Measurements from ENCODE around the gene GNA12. TPM values are rescaled to one million over a fixed set of nuclear protein-coding genes. Genes with fewer than 3 reads are reported as not detected.
A peak's percentile ranks its signal among the peaks of the same experiment; 100 is the strongest.

Gene GNA12
- total RNA-seq, 1 donor from 2014 or later, result 67.2 TPM

DNA sequence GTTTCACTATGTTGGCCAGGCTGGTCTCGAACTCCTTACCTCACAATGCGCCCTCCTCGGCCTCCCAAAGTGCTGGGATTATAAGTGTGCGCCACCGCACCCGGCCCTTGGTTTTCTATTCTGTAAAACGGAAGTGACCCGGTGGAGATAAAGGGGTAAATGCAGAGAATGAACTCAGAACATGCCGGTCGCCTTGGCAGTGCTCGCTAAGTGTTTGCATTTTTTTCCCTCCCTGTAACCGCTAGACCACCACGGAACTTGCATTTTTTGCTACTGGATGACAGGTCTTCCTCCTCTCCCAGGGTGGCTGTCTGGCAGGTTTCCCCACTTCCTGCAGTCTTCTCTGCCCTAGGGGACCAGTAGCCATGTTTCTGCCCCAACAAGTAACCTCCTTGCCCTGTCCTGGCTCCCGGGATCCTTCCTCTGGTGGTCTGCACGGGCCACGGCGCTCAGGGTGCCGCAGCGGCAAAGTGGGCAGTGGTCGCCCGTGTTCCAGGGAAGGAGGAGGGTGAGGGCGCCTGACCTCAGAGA lies 18.8 kb upstream of the GNA12 start:
- Mint-ChIP-seq H3K4me3 (ENCODE audit: unreplicated experiment) (no peak overlapping the region), H3K27me3 (ENCODE audit: low read depth, unreplicated experiment) (peaks cover 3% of the 10 kb centered on the region), H3K36me3 (ENCODE audit: low read depth, unreplicated experiment) (no peaks in the 10 kb centered on the region), H3K9me3 (ENCODE audit: unreplicated experiment) (no peaks in the 10 kb centered on the region), H3K4me1 (ENCODE audit: low read depth, unreplicated experiment) (peaks cover 16% of the 10 kb centered on the region), H3K27ac (ENCODE audit: unreplicated experiment) (peak overlapping the region; percentile 98)
- Histone ChIP-seq H3K27ac (ENCODE audit: low read depth, low read length) (peak overlapping the region; percentile 91), H3K4me1 (ENCODE audit: insufficient read depth, low read length) (peaks cover 31% of the 10 kb centered on the region), H3K27me3 (ENCODE audit: insufficient read depth, low read length) (no peaks in the 10 kb centered on the region), H3K4me2 (ENCODE audit: low read length) (peak overlapping the region; percentile 84), H3K9me3 (ENCODE audit: insufficient read depth, low read depth, low read length) (no peaks in the 10 kb centered on the region), H3K79me2 (ENCODE audit: insufficient read depth, low read length) (no peaks in the 10 kb centered on the region), H2AFZ (ENCODE audit: low read depth, low read length) (peak overlapping the region; percentile 72), H3K4me3 (ENCODE audit: insufficient read depth, low read depth, low read length) (no peak overlapping the region), H3K9ac (ENCODE audit: low read length) (peak overlapping the region; percentile 76), H3K36me3 (ENCODE audit: insufficient read depth, low read length) (no peaks in the 10 kb centered on the region), H4K20me1 (ENCODE audit: insufficient read depth, low read length) (no peaks in the 10 kb centered on the region)
- DNase-seq (ENCODE audit: low read depth) (peak; percentile 93), FAIRE-seq (no peak)
- TF ChIP-seq, protein P1, sequence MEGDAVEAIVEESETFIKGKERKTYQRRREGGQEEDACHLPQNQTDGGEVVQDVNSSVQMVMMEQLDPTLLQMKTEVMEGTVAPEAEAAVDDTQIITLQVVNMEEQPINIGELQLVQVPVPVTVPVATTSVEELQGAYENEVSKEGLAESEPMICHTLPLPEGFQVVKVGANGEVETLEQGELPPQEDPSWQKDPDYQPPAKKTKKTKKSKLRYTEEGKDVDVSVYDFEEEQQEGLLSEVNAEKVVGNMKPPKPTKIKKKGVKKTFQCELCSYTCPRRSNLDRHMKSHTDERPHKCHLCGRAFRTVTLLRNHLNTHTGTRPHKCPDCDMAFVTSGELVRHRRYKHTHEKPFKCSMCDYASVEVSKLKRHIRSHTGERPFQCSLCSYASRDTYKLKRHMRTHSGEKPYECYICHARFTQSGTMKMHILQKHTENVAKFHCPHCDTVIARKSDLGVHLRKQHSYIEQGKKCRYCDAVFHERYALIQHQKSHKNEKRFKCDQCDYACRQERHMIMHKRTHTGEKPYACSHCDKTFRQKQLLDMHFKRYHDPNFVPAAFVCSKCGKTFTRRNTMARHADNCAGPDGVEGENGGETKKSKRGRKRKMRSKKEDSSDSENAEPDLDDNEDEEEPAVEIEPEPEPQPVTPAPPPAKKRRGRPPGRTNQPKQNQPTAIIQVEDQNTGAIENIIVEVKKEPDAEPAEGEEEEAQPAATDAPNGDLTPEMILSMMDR (IDR thresholded peaks at IDR 0.05; ENCODE audit: insufficient read depth, low read depth, low read length), result no peak
- no peak for TF ChIP-seq EZH2 (IDR thresholded peaks at IDR 0.05; ENCODE audit: insufficient read depth, low read length)

DNA sequence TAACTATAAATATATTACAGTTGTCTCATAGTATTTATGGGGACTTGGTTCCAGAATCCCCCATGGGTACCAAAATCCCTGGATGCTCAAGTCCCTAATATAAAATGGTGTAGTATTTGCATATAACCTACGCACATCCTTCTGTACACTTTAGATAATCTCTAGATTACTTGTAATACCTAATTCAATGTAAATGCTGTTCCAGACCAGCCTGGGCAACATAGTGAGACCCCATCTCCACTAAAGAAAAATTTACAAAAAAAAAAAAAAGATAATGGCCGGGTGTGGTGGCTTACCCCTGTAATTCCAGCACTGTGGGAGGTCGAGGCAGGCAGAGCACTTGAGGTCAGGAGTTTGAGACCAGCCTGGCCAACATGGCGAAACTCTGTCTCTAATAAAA lies 17.4 kb upstream of the GNA12 start:
- peaks cover 31% of the 10 kb centered on the region for H3K4me1 ChIP-seq (ENCODE audit: insufficient read depth, low read length)
- no peak overlapping the region for H2AFZ ChIP-seq (ENCODE audit: low read depth, low read length)
- H3K36me3 ChIP-seq (ENCODE audit: insufficient read depth, low read length), result no peaks in the 10 kb centered on the region
- no peaks in the 10 kb centered on the region for H4K20me1 ChIP-seq (ENCODE audit: insufficient read depth, low read length)
- no peak overlapping the region for H3K4me2 ChIP-seq (ENCODE audit: low read length)
- no peak overlapping the region for H3K27ac ChIP-seq (ENCODE audit: low read depth, low read length)
- Mint-ChIP-seq H3K4me1 (ENCODE audit: low read depth, unreplicated experiment) (peaks cover 16% of the 10 kb centered on the region), H3K9me3 (ENCODE audit: unreplicated experiment) (peaks cover under 1% of the 10 kb centered on the region), H3K27ac (ENCODE audit: unreplicated experiment) (peak overlapping the region; percentile 34), H3K36me3 (ENCODE audit: low read depth, unreplicated experiment) (no peaks in the 10 kb centered on the region), H3K4me3 (ENCODE audit: unreplicated experiment) (no peak overlapping the region), H3K27me3 (ENCODE audit: low read depth, unreplicated experiment) (no peaks in the 10 kb centered on the region)
- DNase-seq (ENCODE audit: low read depth) (no peak), FAIRE-seq (no peak)
- no peaks in the 10 kb centered on the region for H3K79me2 ChIP-seq (ENCODE audit: insufficient read depth, low read length)
- H3K9ac ChIP-seq (ENCODE audit: low read length), result no peak overlapping the region
- H3K27me3 ChIP-seq (ENCODE audit: insufficient read depth, low read length), result no peaks in the 10 kb centered on the region
- no peaks in the 10 kb centered on the region for H3K9me3 ChIP-seq (ENCODE audit: insufficient read depth, low read depth, low read length)
- no peak overlapping the region for H3K4me3 ChIP-seq (ENCODE audit: insufficient read depth, low read depth, low read length)
- TF ChIP-seq, protein P1 (IDR thresholded peaks at IDR 0.05; ENCODE audit: insufficient read depth, low read depth, low read length), result no peak
- no peak for TF ChIP-seq EZH2 (IDR thresholded peaks at IDR 0.05; ENCODE audit: insufficient read depth, low read length)

DNA sequence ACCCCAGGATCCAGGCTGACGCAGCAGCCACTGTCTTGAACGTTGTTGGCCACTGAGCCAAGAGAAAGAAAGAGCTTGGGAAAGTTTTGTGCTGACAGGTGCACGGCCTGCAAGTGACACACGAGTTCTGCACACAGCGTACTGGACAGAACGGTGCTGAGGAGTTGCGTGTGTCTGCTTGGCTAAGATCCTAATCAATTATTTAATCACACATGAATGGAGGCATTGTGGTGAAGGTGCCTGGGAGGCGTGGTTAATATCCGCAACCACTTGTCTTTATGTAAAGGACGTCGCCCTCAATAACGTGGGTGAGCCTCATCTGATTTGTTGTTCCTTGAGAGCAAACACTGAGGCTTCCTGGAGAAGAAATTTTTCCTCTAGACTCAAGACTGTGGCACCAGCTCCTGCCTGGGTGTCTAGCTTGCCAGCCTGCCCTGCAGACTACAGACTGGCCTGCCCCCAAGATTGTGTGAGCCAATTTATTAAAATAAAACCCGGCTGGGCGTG lies 16.6 kb upstream of the GNA12 start:
- H4K20me1 ChIP-seq (ENCODE audit: insufficient read depth, low read length), result no peaks in the 10 kb centered on the region
- no peak overlapping the region for H3K4me2 ChIP-seq (ENCODE audit: low read length)
- H3K9me3 ChIP-seq (ENCODE audit: insufficient read depth, low read depth, low read length), result no peaks in the 10 kb centered on the region
- FAIRE-seq (no peak), DNase-seq (ENCODE audit: low read depth) (peak; percentile 41)
- H3K4me1 Mint-ChIP-seq (ENCODE audit: low read depth, unreplicated experiment), result peaks cover 16% of the 10 kb centered on the region
- H3K9me3 Mint-ChIP-seq (ENCODE audit: unreplicated experiment), result peaks cover 2% of the 10 kb centered on the region
- H3K36me3 ChIP-seq (ENCODE audit: insufficient read depth, low read length), result no peaks in the 10 kb centered on the region
- peaks cover 31% of the 10 kb centered on the region for H3K4me1 ChIP-seq (ENCODE audit: insufficient read depth, low read length)
- H3K27me3 Mint-ChIP-seq (ENCODE audit: low read depth, unreplicated experiment), result no peaks in the 10 kb centered on the region
- H3K4me3 Mint-ChIP-seq (ENCODE audit: unreplicated experiment), result no peak overlapping the region
- H3K9ac ChIP-seq (ENCODE audit: low read length), result no peak overlapping the region
- H3K36me3 Mint-ChIP-seq (ENCODE audit: low read depth, unreplicated experiment), result no peaks in the 10 kb centered on the region
- H2AFZ ChIP-seq (ENCODE audit: low read depth, low read length), result peak overlapping the region; percentile 58
- no peak for TF ChIP-seq EZH2 (IDR thresholded peaks at IDR 0.05; ENCODE audit: insufficient read depth, low read length)
- TF ChIP-seq, protein P1 (IDR thresholded peaks at IDR 0.05; ENCODE audit: insufficient read depth, low read depth, low read length), result no peak
- no peaks in the 10 kb centered on the region for H3K79me2 ChIP-seq (ENCODE audit: insufficient read depth, low read length)
- no peak overlapping the region for H3K27ac ChIP-seq (ENCODE audit: low read depth, low read length)
- H3K4me3 ChIP-seq (ENCODE audit: insufficient read depth, low read depth, low read length), result no peak overlapping the region
- no peak overlapping the region for H3K27ac Mint-ChIP-seq (ENCODE audit: unreplicated experiment)
- no peaks in the 10 kb centered on the region for H3K27me3 ChIP-seq (ENCODE audit: insufficient read depth, low read length)
